Stimulated activated effector memory CD8-positive, alpha-beta T cell treated with anti-CD3 and anti-CD28 coated beads, Interleukin-12 subunit alpha, Interleukin-12 subunit beta, amount 100 ng/mL, for 72 hours (primary cell): ENCODE results near the gene HOXD1.

Source experiments
- ATAC-seq: fragments of 150-1000 bp; cut with Tn5 transposase; 2 replicates; pipeline ENCODE4 v1.10.0; 2021
- DNase-seq, 2 donors: peaks; one replicate each; pipeline ENCODE4 v3.0.0; 2021 to 2022; ENCODE audit warnings: low spot score in 2 of 2
- H3K27ac Mint-ChIP-seq: one replicate; pipeline ENCODE4 v1.8.0; 2022; ENCODE audit warnings: mild to moderate bottlenecking, mixed read lengths
- H3K36me3 Mint-ChIP-seq: one replicate; pipeline ENCODE4 v1.8.0; 2022; ENCODE audit warnings: mild to moderate bottlenecking, mixed read lengths
- H3K4me1 Mint-ChIP-seq: one replicate; pipeline ENCODE4 v1.8.0; 2022; ENCODE audit warnings: mixed read lengths
- H3K4me3 Mint-ChIP-seq: one replicate; pipeline ENCODE4 v1.8.0; 2022; ENCODE audit warnings: mild to moderate bottlenecking, mixed read lengths
- H3K9me3 Mint-ChIP-seq: one replicate; pipeline ENCODE4 v1.8.0; 2022; ENCODE audit warnings: mixed read lengths

HOXD1 gene

DNA sequence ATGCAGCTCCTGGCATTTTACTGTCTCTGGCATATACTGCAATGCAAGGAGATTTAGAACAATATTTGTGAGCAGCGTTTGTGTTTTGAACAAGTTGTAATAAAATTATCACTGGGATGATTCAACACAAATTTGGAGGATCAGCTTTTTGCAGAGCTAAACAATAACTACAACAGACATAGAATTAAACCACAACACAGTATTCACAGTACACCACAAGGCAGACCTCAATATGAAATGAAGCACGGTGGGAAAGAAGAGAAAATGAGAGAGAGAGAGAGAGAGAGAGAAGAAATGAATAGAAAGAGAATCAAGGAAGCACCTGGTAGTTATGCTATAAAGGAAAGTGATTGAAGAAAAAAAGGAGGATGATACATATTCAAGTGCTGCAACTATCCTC is 39.4 kb downstream of the HOXD1 start:
- ATAC-seq (no peak), DNase-seq (no peak)
- Mint-ChIP-seq H3K27ac (no peak overlapping the region), H3K4me3 (no peak overlapping the region), H3K4me1 (no peaks in the 10 kb centered on the region), H3K9me3 (peaks cover 1% of the 10 kb centered on the region), H3K36me3 (no peaks in the 10 kb centered on the region)

DNA sequence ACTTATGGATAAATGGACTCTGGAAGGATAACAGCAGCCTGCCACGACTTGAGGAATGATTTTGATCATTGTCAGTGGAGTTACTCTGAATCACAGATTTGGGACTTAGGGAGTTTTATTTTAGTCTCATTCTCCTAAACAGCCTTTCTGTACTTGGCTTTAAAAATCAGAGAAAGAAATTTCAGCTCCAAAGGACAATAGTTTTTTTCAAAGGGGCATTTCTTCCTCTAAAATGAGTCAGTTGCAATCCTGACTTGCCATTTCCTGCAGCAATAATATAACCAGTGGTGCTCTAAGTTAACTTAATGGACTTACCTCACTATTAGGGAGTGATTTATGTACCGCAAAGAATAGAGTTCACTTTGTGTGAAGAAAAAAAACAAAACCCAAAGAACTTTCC is 45.7 kb downstream of the HOXD1 start:
- Mint-ChIP-seq H3K4me3 (no peak overlapping the region), H3K36me3 (no peaks in the 10 kb centered on the region), H3K27ac (no peak overlapping the region), H3K9me3 (no peaks in the 10 kb centered on the region), H3K4me1 (no peaks in the 10 kb centered on the region)
- no peak for ATAC-seq
- no peak for DNase-seq

DNA sequence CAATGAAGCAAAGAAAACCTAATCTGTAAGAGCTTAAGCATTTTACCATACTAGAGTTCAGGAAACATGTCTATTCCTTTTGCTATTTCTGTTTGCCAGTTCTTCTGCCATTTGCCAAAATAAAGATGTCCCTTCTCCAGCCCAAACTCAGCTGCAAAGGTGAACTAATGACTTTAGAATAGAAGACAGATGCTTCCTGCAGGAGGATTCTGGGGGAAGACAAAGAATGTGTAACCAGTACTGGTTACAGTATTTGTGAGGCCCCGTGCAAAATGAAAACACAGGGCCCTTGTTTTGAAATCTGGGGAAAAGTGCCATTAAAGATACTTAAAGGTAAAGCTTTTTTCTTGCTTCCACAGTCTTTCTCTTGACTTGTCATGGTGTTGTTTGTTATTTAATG is 46.5 kb downstream of the HOXD1 start:
- Mint-ChIP-seq H3K9me3 (no peaks in the 10 kb centered on the region), H3K36me3 (no peaks in the 10 kb centered on the region), H3K4me1 (no peaks in the 10 kb centered on the region), H3K4me3 (no peak overlapping the region), H3K27ac (no peak overlapping the region)
- ATAC-seq: no peak
- DNase-seq: no peak

GRCh38 chr2:176237456-176237855 is 49.0 kb downstream of the HOXD1 start:
- no peak for ATAC-seq
- no peak for DNase-seq
- no peak overlapping the region for H3K27ac Mint-ChIP-seq
- H3K9me3 Mint-ChIP-seq: no peaks in the 10 kb centered on the region
- H3K4me1 Mint-ChIP-seq: no peaks in the 10 kb centered on the region
- H3K36me3 Mint-ChIP-seq: no peaks in the 10 kb centered on the region
- H3K4me3 Mint-ChIP-seq: no peak overlapping the region

DNA sequence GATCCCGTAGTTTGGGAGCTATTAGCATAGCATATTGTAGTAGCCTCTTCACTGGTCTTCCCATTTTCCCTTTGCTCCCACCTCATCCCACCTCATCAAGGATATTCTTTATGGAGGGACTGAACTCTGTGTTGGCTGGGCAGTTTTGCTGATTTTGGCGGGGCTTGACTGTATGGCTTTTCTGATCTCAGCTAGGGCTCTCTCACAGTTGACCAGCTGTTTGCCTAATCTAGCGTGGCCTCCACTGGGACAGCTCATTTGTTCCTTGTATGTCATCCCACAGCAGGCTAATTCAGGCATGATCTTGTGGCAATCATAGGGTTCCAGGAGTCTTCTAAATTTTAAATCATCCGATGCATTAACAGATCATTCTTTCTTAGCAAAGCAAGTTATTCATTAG is 50.6 kb downstream of the HOXD1 start:
- Mint-ChIP-seq H3K36me3 (no peaks in the 10 kb centered on the region), H3K9me3 (no peaks in the 10 kb centered on the region), H3K4me3 (no peak overlapping the region), H3K4me1 (no peaks in the 10 kb centered on the region), H3K27ac (no peak overlapping the region)
- no peak for ATAC-seq
- no peak for DNase-seq

DNA sequence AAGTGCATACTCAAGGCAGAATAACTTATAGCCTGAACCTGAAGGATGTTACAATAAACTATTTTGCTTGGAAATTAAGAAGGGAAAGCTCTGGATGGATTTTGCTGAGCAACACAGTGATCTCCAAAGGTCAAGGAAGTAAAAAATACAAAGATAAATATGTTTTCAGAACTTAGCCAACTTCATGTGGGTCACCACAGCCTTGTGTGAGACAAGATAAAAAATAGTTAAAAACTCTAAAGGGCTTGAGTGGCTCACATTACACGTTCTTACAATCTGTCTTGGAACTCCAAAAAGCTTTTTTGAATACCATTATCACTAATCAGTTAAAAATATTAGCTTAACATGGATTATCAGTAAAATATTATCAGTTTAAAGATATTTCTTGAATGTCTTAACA is 51.8 kb downstream of the HOXD1 start:
- DNase-seq: no peak
- H3K4me3 Mint-ChIP-seq: no peak overlapping the region
- H3K4me1 Mint-ChIP-seq: no peaks in the 10 kb centered on the region
- no peaks in the 10 kb centered on the region for H3K36me3 Mint-ChIP-seq
- H3K9me3 Mint-ChIP-seq: no peaks in the 10 kb centered on the region
- H3K27ac Mint-ChIP-seq: no peak overlapping the region
- no peak for ATAC-seq
